ENCODE results near the gene CHKA. TPM values are rescaled to one million over a fixed set of nuclear protein-coding genes. Genes with fewer than 3 reads are reported as not detected.

CHKA gene
- total and polyA plus RNA-seq, 9 of the 15 experiments (the other 6 are each of a cell fraction or from before 2014, with no cell fraction given): 3.6 to 37.0 (median 30.2) TPM

GRCh38 chr11:68038718-68039525 lies 82.3 kb downstream of the CHKA start, which contains the start of gene TCIRG1 (continued):
- no peak for TF ChIP-seq NFE2L1 (tag; IDR thresholded peaks at IDR 0.05; ENCODE audit: borderline replicate concordance, low read depth)
- peak; percentile 44; the same call in 1 of the 2 replicates for TF ChIP-seq HMGXB4 (CRISPR knock-in tag; IDR thresholded peaks at IDR 0.05)
- peak; percentile 87 for TF ChIP-seq ZSCAN29 (IDR thresholded peaks at IDR 0.05)
- 0 out of 2 replicates have a peak, but pooled peaks have one; percentile 22 for TF ChIP-seq AFF4 (CRISPR knock-in tag; IDR thresholded peaks at IDR 0.05)
- peak in 1 of 3 experiments; percentile 34 for TF ChIP-seq YY1 (IDR thresholded peaks at IDR 0.05; ENCODE audit: borderline replicate concordance in 1 of 3, control insufficient read depth in 1 of 3, extremely low read depth in 1 of 3, insufficient read depth in 3 of 3, insufficient read length in 1 of 3, insufficient replicate concordance in 2 of 3, low read depth in 1 of 3, low read length in 2 of 3)
- peak; percentile 36; the same call in 1 of the 2 replicates for TF ChIP-seq VEZF1 (CRISPR knock-in tag; IDR thresholded peaks at IDR 0.05)
- TF ChIP-seq PTBP1 (IDR thresholded peaks at IDR 0.05; ENCODE audit: low read depth, low read length): peak; percentile 97
- peak; percentile 19; the same call in 1 of the 2 replicates for TF ChIP-seq ZBTB2 (IDR thresholded peaks at IDR 0.05)
- TF ChIP-seq POLR2G (IDR thresholded peaks at IDR 0.05; ENCODE audit: low read depth, low read length): peak; percentile 92
- peak; percentile 50 for TF ChIP-seq ESRRA (IDR thresholded peaks at IDR 0.05; ENCODE audit: borderline replicate concordance, low read depth)
- TF ChIP-seq ELF2 (CRISPR knock-in tag; IDR thresholded peaks at IDR 0.05): peak; percentile 7; the same call in 1 of the 2 replicates
- TF ChIP-seq E2F8 (IDR thresholded peaks at IDR 0.05; ENCODE audit: low read depth, partially characterized antibody): peak; percentile 15
- TF ChIP-seq STAT5B (CRISPR knock-in tag; IDR thresholded peaks at IDR 0.05): no peak
